Superior temporal gyrus (tissue), 1 donor: ENCODE measurements around the gene IL17RA.
"Not testable (repeated sequence)": the region's sequence is repeated elsewhere in the genome, so short reads cannot be mapped to it uniquely, and the experiment has no call there.

Experiments used
- DNase-seq: peaks from one replicate; pipeline ENCODE4 v3.0.0-alpha.2; 2016; ENCODE audit errors: extremely low spot score

The IL17RA gene

GRCh38 chr22:17120711-17121232 lies 36.0 kb downstream of the IL17RA start:
- no peak for DNase-seq

- DNase-seq, result no peak
These were observed 36.7 kb downstream of the IL17RA start, which contains the start of gene TMEM121B for GRCh38 chr22:17121233-17122195. Gene TMEM121B, minus strand, starts transcription at chr22:17121360. Its CDS starts 233 bp downstream, at chr22:17121127.

GRCh38 chr22:17130199-17130598 lies 45.4 kb downstream of the IL17RA start:
- DNase-seq, result no peak

GRCh38 chr22:17131686-17132085 lies 46.9 kb downstream of the IL17RA start:
- peak; percentile 60 for DNase-seq

- no peak for DNase-seq
These were observed 47.3 kb downstream of the IL17RA start for GRCh38 chr22:17132112-17132511.

- DNase-seq, result no peak
These were observed 48.3 kb downstream of the IL17RA start for GRCh38 chr22:17133137-17133536.

GRCh38 chr22:17135153-17135760 lies 50.5 kb downstream of the IL17RA start:
- DNase-seq, result no peak

GRCh38 chr22:17137170-17137569 lies 52.4 kb downstream of the IL17RA start:
- no peak for DNase-seq

- no peak for DNase-seq
These were observed 53.1 kb downstream of the IL17RA start for GRCh38 chr22:17137861-17138425.

- no peak for DNase-seq
These were observed 53.7 kb downstream of the IL17RA start for GRCh38 chr22:17138513-17138912.

GRCh38 chr22:17140022-17140421 lies 55.2 kb downstream of the IL17RA start:
- no peak for DNase-seq

- no peak for DNase-seq
These were observed 56.3 kb downstream of the IL17RA start for GRCh38 chr22:17140826-17141766.

GRCh38 chr22:17143101-17143500 lies 58.3 kb downstream of the IL17RA start:
- DNase-seq, result no peak

GRCh38 chr22:17143826-17144225 lies 59.0 kb downstream of the IL17RA start:
- DNase-seq, result no peak

- no peak for DNase-seq
These were observed 60.4 kb downstream of the IL17RA start for GRCh38 chr22:17145021-17145680.

GRCh38 chr22:17147458-17147857 lies 62.7 kb downstream of the IL17RA start:
- not testable (repeated sequence) for DNase-seq

- no peak for DNase-seq
These were observed 64.4 kb downstream of the IL17RA start for GRCh38 chr22:17149076-17149815.

- DNase-seq, result no peak
These were observed 67.5 kb downstream of the IL17RA start for GRCh38 chr22:17152340-17152739.

- DNase-seq, result no peak
These were observed 68.2 kb downstream of the IL17RA start for GRCh38 chr22:17152971-17153370.

- DNase-seq, result no peak
These were observed 71.1 kb downstream of the IL17RA start for GRCh38 chr22:17155941-17156340.
